ENCODE data around the gene TRIM2. TPM values are rescaled to one million over a fixed set of nuclear protein-coding genes. Genes with fewer than 3 reads are reported as not detected.

TRIM2 gene
- total and polyA plus RNA-seq, 2 donors (not counting 1 experiment from before 2014, with no cell fraction given): 39.6 to 90.8 TPM

DNA sequence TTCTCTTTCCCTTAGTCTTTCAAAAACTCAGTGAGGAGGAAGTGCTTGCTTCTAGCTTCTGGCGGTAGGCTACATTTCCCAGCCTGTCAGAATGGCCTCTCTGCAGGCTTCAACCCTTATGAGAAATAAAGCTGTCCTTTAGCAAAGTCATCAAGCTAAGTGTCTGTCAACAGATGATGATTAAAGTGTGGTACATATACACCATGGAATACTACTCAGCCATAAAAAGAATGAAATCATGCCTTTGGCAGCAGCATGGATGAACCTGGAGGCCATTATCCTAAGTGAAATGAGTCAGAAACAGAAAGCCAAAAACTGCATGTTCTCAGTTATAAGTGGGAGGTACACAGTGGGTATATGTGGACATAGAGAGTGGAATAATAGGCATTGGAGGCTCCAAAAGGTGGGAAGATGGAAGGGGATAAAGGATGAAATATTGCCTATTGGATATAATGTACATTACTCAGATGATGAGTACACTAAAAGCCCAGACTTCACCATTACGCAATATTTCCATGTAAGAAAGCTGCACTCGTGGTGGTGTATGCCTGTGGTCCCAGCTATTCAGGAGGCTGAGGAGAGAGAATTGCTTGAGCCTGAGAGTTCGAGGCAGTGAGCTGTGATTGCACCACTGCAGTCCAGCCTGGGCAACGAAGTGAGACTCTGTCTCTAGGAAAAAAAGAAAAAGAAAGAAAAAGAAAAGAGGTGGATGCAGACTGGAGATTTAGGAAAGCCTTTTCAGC is 7.9 kb downstream of the TRIM2 start:
- peak; percentile 59 to 76 for DNase-seq (ENCODE audit: low read depth in 2 of 2)
- H4K20me1 ChIP-seq (ENCODE audit: control insufficient read depth, extremely low read depth, insufficient read depth, low read length): no peaks in the 10 kb centered on the region
- no peak overlapping the region for H3K27ac ChIP-seq (ENCODE audit: insufficient read depth, low read length)
- H3K9me3 ChIP-seq (ENCODE audit: control insufficient read depth, insufficient read depth, low read depth, low read length): no peaks in the 10 kb centered on the region
- no peaks in the 10 kb centered on the region for H3K27me3 ChIP-seq (ENCODE audit: control insufficient read depth, insufficient read depth, low read length)
- H2AFZ ChIP-seq (ENCODE audit: low read length): no peak overlapping the region
- no peaks in the 10 kb centered on the region for H3K4me1 ChIP-seq (ENCODE audit: control insufficient read depth, extremely low read depth, insufficient read depth, low read length)
- no peak overlapping the region for H3K4me2 ChIP-seq (ENCODE audit: extremely low read depth, insufficient read depth, low read length)
- no peak for TF ChIP-seq EZH2 (IDR thresholded peaks at IDR 0.05; ENCODE audit: low read length, missing control alignments)
- TF ChIP-seq, protein P1, sequence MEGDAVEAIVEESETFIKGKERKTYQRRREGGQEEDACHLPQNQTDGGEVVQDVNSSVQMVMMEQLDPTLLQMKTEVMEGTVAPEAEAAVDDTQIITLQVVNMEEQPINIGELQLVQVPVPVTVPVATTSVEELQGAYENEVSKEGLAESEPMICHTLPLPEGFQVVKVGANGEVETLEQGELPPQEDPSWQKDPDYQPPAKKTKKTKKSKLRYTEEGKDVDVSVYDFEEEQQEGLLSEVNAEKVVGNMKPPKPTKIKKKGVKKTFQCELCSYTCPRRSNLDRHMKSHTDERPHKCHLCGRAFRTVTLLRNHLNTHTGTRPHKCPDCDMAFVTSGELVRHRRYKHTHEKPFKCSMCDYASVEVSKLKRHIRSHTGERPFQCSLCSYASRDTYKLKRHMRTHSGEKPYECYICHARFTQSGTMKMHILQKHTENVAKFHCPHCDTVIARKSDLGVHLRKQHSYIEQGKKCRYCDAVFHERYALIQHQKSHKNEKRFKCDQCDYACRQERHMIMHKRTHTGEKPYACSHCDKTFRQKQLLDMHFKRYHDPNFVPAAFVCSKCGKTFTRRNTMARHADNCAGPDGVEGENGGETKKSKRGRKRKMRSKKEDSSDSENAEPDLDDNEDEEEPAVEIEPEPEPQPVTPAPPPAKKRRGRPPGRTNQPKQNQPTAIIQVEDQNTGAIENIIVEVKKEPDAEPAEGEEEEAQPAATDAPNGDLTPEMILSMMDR (conservative IDR thresholded peaks at IDR 0.05 in 1 of 2, IDR thresholded peaks at IDR 0.05 in 1 of 2; ENCODE audit: low read depth in 1 of 2, low read length in 2 of 2): no peak
- H3K9ac ChIP-seq (ENCODE audit: insufficient read depth, low read length): no peak overlapping the region
- no peaks in the 10 kb centered on the region for H3K79me2 ChIP-seq (ENCODE audit: control insufficient read depth, insufficient read depth, low read length)
- H3K4me3 ChIP-seq (replicated peaks in 1 of 4; ENCODE audit: control extremely low read depth in 1 of 4, insufficient read depth in 1 of 4, low read depth in 3 of 4, low read length in 4 of 4): no peak overlapping the region
- no peaks in the 10 kb centered on the region for H3K36me3 ChIP-seq (ENCODE audit: control insufficient read depth, insufficient read depth, low read length)

DNA sequence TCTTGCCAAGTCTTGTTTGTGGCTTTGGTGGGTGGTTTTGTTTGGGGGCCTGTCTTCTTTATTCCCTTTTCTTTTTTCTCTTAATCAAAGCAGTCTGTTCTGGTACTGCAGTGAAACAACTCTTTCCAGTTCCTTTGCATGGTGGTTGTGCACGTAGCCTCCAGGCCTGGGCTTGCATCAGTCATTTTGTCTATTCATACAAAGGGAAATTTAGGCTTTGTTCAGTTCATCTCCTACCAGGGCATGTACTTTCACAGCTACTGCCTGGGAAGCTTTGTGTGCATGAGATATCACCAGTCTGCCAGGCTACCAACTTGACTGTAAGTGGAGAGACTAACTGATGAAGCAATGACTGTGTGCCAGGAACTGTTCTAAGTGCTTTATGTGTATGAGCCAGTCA is 8.5 kb downstream of the TRIM2 start:
- TF ChIP-seq, protein P1 (conservative IDR thresholded peaks at IDR 0.05 in 1 of 2, IDR thresholded peaks at IDR 0.05 in 1 of 2; ENCODE audit: low read depth in 1 of 2, low read length in 2 of 2): no peak
- no peak for TF ChIP-seq EZH2 (IDR thresholded peaks at IDR 0.05; ENCODE audit: low read length, missing control alignments)
- Histone ChIP-seq H3K79me2 (ENCODE audit: control insufficient read depth, insufficient read depth, low read length) (no peaks in the 10 kb centered on the region), H3K27me3 (ENCODE audit: control insufficient read depth, insufficient read depth, low read length) (no peaks in the 10 kb centered on the region), H3K4me3 (replicated peaks in 1 of 4; ENCODE audit: control extremely low read depth in 1 of 4, insufficient read depth in 1 of 4, low read depth in 3 of 4, low read length in 4 of 4) (no peak overlapping the region), H3K36me3 (ENCODE audit: control insufficient read depth, insufficient read depth, low read length) (no peaks in the 10 kb centered on the region), H3K9ac (ENCODE audit: insufficient read depth, low read length) (no peak overlapping the region), H3K4me2 (ENCODE audit: extremely low read depth, insufficient read depth, low read length) (no peak overlapping the region), H3K9me3 (ENCODE audit: control insufficient read depth, insufficient read depth, low read depth, low read length) (no peaks in the 10 kb centered on the region), H3K4me1 (ENCODE audit: control insufficient read depth, extremely low read depth, insufficient read depth, low read length) (no peaks in the 10 kb centered on the region), H4K20me1 (ENCODE audit: control insufficient read depth, extremely low read depth, insufficient read depth, low read length) (no peaks in the 10 kb centered on the region), H2AFZ (ENCODE audit: low read length) (no peak overlapping the region), H3K27ac (ENCODE audit: insufficient read depth, low read length) (no peak overlapping the region)
- no peak for DNase-seq (ENCODE audit: low read depth in 2 of 2)

GRCh38 chr4:153215921-153216320 is 11.7 kb downstream of the TRIM2 start:
- H3K4me2 ChIP-seq (ENCODE audit: extremely low read depth, insufficient read depth, low read length): no peak overlapping the region
- TF ChIP-seq, protein P1 (conservative IDR thresholded peaks at IDR 0.05 in 1 of 2, IDR thresholded peaks at IDR 0.05 in 1 of 2; ENCODE audit: low read depth in 1 of 2, low read length in 2 of 2): no peak
- TF ChIP-seq EZH2 (IDR thresholded peaks at IDR 0.05; ENCODE audit: low read length, missing control alignments): no peak
- no peaks in the 10 kb centered on the region for H3K9me3 ChIP-seq (ENCODE audit: control insufficient read depth, insufficient read depth, low read depth, low read length)
- no peaks in the 10 kb centered on the region for H3K36me3 ChIP-seq (ENCODE audit: control insufficient read depth, insufficient read depth, low read length)
- no peaks in the 10 kb centered on the region for H4K20me1 ChIP-seq (ENCODE audit: control insufficient read depth, extremely low read depth, insufficient read depth, low read length)
- H3K4me3 ChIP-seq (replicated peaks in 1 of 4; ENCODE audit: control extremely low read depth in 1 of 4, insufficient read depth in 1 of 4, low read depth in 3 of 4, low read length in 4 of 4): no peak overlapping the region
- H2AFZ ChIP-seq (ENCODE audit: low read length): no peak overlapping the region
- H3K27ac ChIP-seq (ENCODE audit: insufficient read depth, low read length): no peak overlapping the region
- peak in 1 of 2 donors; percentile 43 for DNase-seq (ENCODE audit: low read depth in 2 of 2)
- H3K4me1 ChIP-seq (ENCODE audit: control insufficient read depth, extremely low read depth, insufficient read depth, low read length): no peaks in the 10 kb centered on the region
- H3K79me2 ChIP-seq (ENCODE audit: control insufficient read depth, insufficient read depth, low read length): no peaks in the 10 kb centered on the region
- H3K9ac ChIP-seq (ENCODE audit: insufficient read depth, low read length): no peak overlapping the region
- H3K27me3 ChIP-seq (ENCODE audit: control insufficient read depth, insufficient read depth, low read length): no peaks in the 10 kb centered on the region
